Skeletal muscle satellite cell (primary cell): ENCODE measurements around the gene PDCD6IP.
"Not testable (repeated sequence)": the region's sequence is repeated elsewhere in the genome, so short reads cannot be mapped to it uniquely, and the experiment has no call there.

ENCODE experiments used
- H3K27me3 ChIP-seq: 2 replicates; pipeline ENCODE4 v1.7.0; 2013; ENCODE audit warnings: low read length; ENCODE audit not compliant: control insufficient read depth, insufficient read depth
- H3K36me3 ChIP-seq: 2 replicates; pipeline ENCODE4 v1.7.0; 2013; ENCODE audit warnings: mild to moderate bottlenecking, control low read depth, low read length; ENCODE audit not compliant: insufficient read depth
- H3K4me1 ChIP-seq: 2 replicates; pipeline ENCODE4 v1.7.0; 2013; ENCODE audit warnings: low read length; ENCODE audit not compliant: control insufficient read depth, insufficient read depth
- H3K4me2 ChIP-seq: 2 replicates; pipeline ENCODE4 v1.7.0; 2013; ENCODE audit warnings: mild to moderate bottlenecking, low read length
- H3K4me3 ChIP-seq: 2 replicates; pipeline ENCODE4 v1.7.0; 2013; ENCODE audit warnings: low read length
- H3K9ac ChIP-seq: 2 replicates; pipeline ENCODE4 v1.7.0; 2013; ENCODE audit warnings: mild to moderate bottlenecking, low read depth, low read length, moderate library complexity
- H3K9me3 ChIP-seq: replicated peaks from 2 replicates; pipeline ENCODE4 v1.7.0; 2013; ENCODE audit warnings: mild to moderate bottlenecking, control low read depth, low read length

The PDCD6IP gene

DNA sequence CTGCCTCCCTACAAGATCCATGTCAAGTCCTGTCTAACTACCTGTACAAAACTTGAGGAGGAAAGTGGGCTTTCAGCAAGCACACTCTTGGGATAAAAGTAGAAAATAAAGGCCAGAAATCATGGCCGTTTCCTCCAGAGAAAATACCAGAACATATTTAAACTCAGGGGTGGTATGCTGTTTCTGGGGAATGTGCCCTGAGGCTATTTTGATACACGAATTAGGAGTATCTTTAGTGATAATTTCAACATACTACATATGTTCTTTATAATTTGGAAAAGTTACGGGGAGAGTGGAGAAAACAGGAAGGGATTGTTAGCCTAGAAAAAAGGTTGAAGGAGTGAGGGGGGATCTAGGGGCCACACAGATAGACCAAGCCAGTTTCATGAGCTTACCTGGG, 18.7 kb upstream of the PDCD6IP start:
- Histone ChIP-seq H3K9me3 (no peaks in the 10 kb centered on the region), H3K9ac (no peak overlapping the region), H3K4me3 (no peak overlapping the region), H3K4me2 (no peak overlapping the region), H3K27me3 (no peaks in the 10 kb centered on the region), H3K36me3 (no peaks in the 10 kb centered on the region), H3K4me1 (no peaks in the 10 kb centered on the region)

DNA sequence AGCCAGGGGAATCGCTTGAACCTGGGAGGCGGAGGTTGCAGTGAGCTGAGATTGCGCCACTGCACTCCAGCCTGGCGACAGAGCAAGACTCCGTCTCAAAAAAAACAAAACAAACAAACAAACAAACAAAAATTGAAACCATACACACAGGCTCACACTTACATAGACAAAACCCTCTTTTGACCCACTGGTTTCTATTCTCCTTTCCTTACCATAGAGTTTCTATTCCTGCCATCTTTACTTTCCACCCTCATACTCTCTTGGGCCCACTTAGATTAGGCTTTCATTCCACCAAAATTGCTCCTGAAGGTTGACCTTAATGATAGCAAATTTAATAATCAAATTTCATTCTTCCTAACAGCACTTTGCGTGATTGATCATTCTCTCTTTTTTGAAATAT, 17.0 kb upstream of the PDCD6IP start:
- not testable (repeated sequence) for H3K36me3 ChIP-seq, H3K4me1 ChIP-seq, H3K9ac ChIP-seq, H3K4me3 ChIP-seq, H3K27me3 ChIP-seq, H3K9me3 ChIP-seq, H3K4me2 ChIP-seq

DNA sequence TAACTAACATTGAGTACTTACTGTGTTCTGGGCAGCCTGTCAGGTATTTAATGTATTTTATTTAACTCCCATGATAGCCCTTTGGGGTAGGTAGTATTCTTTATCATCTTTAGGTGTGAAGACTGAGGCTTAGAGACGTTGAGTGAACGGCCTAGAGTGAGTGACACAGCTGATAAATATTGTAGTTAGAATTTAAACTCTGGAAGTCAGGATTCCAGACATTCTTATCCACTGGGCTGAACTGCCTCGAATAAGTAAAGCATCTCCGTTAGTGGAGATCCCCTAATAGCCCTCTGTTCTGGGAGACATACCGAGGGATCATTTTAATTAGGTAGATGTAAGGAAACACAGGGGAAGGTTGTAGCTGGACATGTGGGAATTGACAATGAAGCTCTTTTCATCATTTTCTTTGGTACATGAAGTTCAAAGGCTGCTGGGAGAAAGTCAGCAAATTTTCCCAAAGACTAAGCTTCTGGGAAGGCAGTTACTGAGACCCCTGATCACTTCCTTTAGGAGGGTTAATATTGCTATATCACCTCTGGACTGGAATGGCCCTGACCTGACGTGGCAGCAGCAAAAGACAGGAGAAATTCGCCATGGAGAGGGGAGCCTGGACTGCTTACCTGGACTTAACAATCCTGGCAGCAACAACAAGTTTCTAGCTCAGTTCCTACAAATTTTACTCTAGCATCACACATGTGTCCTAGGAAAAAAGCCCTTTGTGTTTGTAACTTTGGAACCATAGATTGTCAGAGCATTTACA, 11.7 kb upstream of the PDCD6IP start:
- Histone ChIP-seq H3K27me3 (no peaks in the 10 kb centered on the region), H3K4me1 (peaks cover 9% of the 10 kb centered on the region), H3K4me2 (peak overlapping the region; percentile 84), H3K9me3 (no peaks in the 10 kb centered on the region), H3K9ac (no peak overlapping the region), H3K4me3 (peak overlapping the region; percentile 66), H3K36me3 (no peaks in the 10 kb centered on the region)

- no peaks in the 10 kb centered on the region for H3K27me3 ChIP-seq
- H3K4me1 ChIP-seq, result peaks cover 9% of the 10 kb centered on the region
- H3K36me3 ChIP-seq, result no peaks in the 10 kb centered on the region
- H3K4me3 ChIP-seq, result peak overlapping the region; percentile 66
- H3K9me3 ChIP-seq, result no peaks in the 10 kb centered on the region
- H3K4me2 ChIP-seq, result peak overlapping the region; percentile 84
- H3K9ac ChIP-seq, result no peak overlapping the region
Measured at GRCh38 chr3:33787328-33788009, 11.0 kb upstream of the PDCD6IP start.

DNA sequence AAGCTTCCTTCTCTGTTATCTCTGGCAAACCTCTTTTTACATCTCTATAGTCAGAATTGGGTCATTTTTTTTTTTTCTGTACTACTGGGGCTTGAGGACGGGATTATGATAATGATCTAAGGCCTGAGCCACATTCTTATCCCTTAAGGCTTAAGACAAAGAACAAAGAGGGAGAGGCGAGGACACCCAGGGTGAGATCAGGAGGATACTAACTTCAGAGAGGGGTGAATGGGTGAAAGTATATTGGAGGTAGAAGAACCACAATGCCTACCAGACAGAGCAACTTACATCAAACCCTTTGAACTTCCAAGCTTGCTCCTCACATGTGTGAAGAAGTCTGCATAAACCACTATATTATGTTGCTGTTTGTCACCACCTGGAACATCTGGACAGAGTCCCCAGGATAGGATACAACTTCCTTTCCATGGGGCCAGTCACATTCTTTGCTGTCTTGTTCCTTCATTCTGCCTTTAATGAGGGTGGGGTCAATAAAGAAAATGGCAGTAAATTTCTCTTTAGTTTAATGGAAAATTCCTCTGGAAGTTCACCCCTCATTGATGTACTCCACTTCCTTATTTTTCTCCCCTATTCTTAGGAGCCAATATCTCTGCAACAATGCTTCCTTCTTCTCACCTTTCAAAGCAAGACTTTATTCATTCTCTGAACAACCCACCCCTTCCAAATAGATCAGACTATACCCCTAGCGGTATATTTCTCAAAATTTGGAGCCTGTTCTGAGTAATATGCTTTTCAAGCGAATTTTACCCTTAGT, 9.1 kb upstream of the PDCD6IP start:
- Histone ChIP-seq H3K4me1 (peaks cover 9% of the 10 kb centered on the region), H3K27me3 (no peaks in the 10 kb centered on the region), H3K4me3 (no peak overlapping the region), H3K4me2 (no peak overlapping the region), H3K9me3 (no peaks in the 10 kb centered on the region), H3K36me3 (no peaks in the 10 kb centered on the region), H3K9ac (no peak overlapping the region)

- Histone ChIP-seq H3K4me1 (peaks cover 9% of the 10 kb centered on the region), H3K36me3 (no peaks in the 10 kb centered on the region), H3K9ac (no peak overlapping the region), H3K4me2 (no peak overlapping the region), H3K4me3 (no peak overlapping the region), H3K27me3 (no peaks in the 10 kb centered on the region), H3K9me3 (no peaks in the 10 kb centered on the region)
Measured at GRCh38 chr3:33790091-33790490, 8.3 kb upstream of the PDCD6IP start.

- no peak overlapping the region for H3K4me3 ChIP-seq
- H3K27me3 ChIP-seq, result no peaks in the 10 kb centered on the region
- H3K9ac ChIP-seq, result no peak overlapping the region
- no peaks in the 10 kb centered on the region for H3K9me3 ChIP-seq
- no peak overlapping the region for H3K4me2 ChIP-seq
- H3K4me1 ChIP-seq, result peaks cover 9% of the 10 kb centered on the region
- H3K36me3 ChIP-seq, result no peaks in the 10 kb centered on the region
Measured at GRCh38 chr3:33791477-33792166, 6.8 kb upstream of the PDCD6IP start.

- H3K4me3 ChIP-seq, result no peak overlapping the region
- no peak overlapping the region for H3K4me2 ChIP-seq
- no peaks in the 10 kb centered on the region for H3K27me3 ChIP-seq
- no peak overlapping the region for H3K9ac ChIP-seq
- H3K36me3 ChIP-seq, result no peaks in the 10 kb centered on the region
- no peaks in the 10 kb centered on the region for H3K9me3 ChIP-seq
- peaks cover 6% of the 10 kb centered on the region for H3K4me1 ChIP-seq
Measured at GRCh38 chr3:33792167-33792892, 6.1 kb upstream of the PDCD6IP start.

DNA sequence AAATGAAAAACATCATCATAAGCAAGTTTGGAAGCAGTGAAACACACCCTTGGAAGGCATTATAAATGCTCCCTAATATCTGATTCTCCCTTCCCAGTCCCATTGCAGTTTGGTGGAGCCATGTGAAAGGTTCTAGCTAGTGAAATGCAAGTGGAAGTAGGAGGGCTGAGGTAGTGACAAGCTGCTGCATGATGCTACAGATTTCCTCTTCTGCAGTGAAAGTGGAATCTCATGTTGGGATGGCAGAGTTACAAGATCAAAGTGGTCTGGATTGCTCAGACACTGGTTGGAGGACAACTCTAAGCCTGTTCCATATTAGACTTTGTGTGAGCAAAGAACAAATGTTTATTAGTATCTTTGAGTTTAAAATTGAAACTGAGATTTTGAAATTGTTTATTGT, 3.3 kb upstream of the PDCD6IP start:
- Histone ChIP-seq H3K4me1 (peaks cover 15% of the 10 kb centered on the region), H3K36me3 (peaks cover 1% of the 10 kb centered on the region), H3K9me3 (no peaks in the 10 kb centered on the region), H3K27me3 (no peaks in the 10 kb centered on the region), H3K9ac (no peak overlapping the region), H3K4me3 (no peak overlapping the region), H3K4me2 (no peak overlapping the region)

DNA sequence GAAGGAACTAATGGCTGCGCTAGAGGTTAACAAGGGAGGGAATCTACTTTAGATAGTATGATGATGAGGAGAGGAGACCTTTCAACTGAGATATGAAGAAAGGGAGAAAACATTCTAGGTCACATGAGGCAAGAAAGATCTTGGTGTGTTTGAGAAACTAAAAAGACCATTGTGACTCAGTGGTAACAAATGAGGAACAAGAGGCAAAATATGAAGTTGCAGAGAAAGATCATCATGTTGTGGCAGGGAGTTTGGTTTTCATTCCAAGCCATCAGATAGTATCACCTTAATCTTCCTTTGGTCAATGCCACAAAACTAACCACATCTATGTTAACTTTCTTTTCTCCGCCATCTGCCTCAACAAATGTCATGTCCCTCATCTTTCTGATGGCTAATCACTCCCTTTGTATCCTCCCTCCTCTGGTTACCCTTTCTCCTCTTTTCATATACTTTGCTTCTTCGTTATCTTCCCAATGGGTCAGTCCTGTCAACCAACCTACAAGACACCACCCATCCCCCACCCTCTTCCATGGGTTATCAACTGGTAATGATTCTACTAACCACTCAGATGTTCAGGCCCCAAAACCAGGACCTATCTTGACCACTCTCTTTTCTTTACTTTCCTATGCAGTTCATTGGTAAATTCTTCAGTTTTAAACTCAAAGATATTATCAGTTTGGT, 2.4 kb upstream of the PDCD6IP start:
- H3K9ac ChIP-seq, result no peak overlapping the region
- peaks cover 19% of the 10 kb centered on the region for H3K4me1 ChIP-seq
- no peak overlapping the region for H3K4me3 ChIP-seq
- H3K4me2 ChIP-seq, result no peak overlapping the region
- no peaks in the 10 kb centered on the region for H3K9me3 ChIP-seq
- H3K27me3 ChIP-seq, result no peaks in the 10 kb centered on the region
- H3K36me3 ChIP-seq, result peaks cover 4% of the 10 kb centered on the region
